Right cardiac atrium (tissue), 5 donors: ENCODE results near the gene AKAIN1. TPM values are rescaled to one million over a fixed set of nuclear protein-coding genes. Genes with fewer than 3 reads are reported as not detected.

Experiments
- ATAC-seq, 2 donors: fragments of 200-7000 bp; cut with Tn5 transposase; one replicate each; pipeline versions ENCODE4 v1.8.0 to v1.9.1; 2020; ENCODE audit warnings: moderate library complexity in 2 of 2, mild to moderate bottlenecking in 1 of 2
- DNase-seq, 3 donors: peaks; one replicate each; pipeline ENCODE4 v3.0.0-alpha.2; 2020
- H3K27ac ChIP-seq: one replicate; pipeline ENCODE4 v1.5.1; 2013; ENCODE audit warnings: mild to moderate bottlenecking, low read length, control low read depth, moderate library complexity
- H3K27me3 ChIP-seq: one replicate; pipeline ENCODE4 v1.6.1; 2013; ENCODE audit not compliant: control insufficient read depth, insufficient read depth
- H3K4me1 ChIP-seq: one replicate; pipeline ENCODE4 v1.6.1; 2013; ENCODE audit warnings: low read length; ENCODE audit not compliant: control insufficient read depth, insufficient read depth
- H3K4me3 ChIP-seq: one replicate; pipeline ENCODE4 v1.5.1; 2013; ENCODE audit warnings: low read length, control low read depth
- H3K9me3 ChIP-seq: one replicate; pipeline ENCODE4 v1.6.1; 2013; ENCODE audit warnings: low read length; ENCODE audit not compliant: control insufficient read depth
- WGBS: extraction: QIAGEN DNeasy Blood & Tissue Kit; methylation state at CpG from one replicate; pipeline ENCODE4 v1.1.7; 2013; 5-methylcytosine and 5-hydroxymethylcytosine counted together
- intact Hi-C, 4 donors: fragments of 100-400 bp; cut with DNase I; formaldehyde crosslinking; loops; one replicate each; pipeline versions ENCODE4 v1.11.0 to v1.14.0; 2022 to 2023
- polyA plus RNA-seq: library from polyadenylated mRNA; stranded (reverse); fragments of 200-250 nt; gene quantifications from one replicate; pipeline ENCODE4 v1.2.3, GENCODE V29; 2013
- total RNA-seq, 4 donors: library from RNA; stranded (reverse); fragmentation: NEBNext Ultra II Directional; extraction: Animal tissue kit (Norgen Biotek cat#: 25700); gene quantifications; one replicate each; pipeline ENCODE4 v1.2.1, GENCODE V29; 2021
- donor health status: healthy with polysubstance abuse.
- donor health status: DM: no; HTN: yes; CAD: no.
- donor health status: DM: no; HTN: no; CAD: no.
- donor health status: DM: no; HTN: yes; CAD: no; lungs with severe emphysema.
- donor health status: DM: yes; HTN: yes; CAD: no.

The AKAIN1 gene
- total and polyA plus RNA-seq, 5 donors, result not detected

- DNase-seq, result no peak
- no peaks in the 10 kb centered on the region for H3K9me3 ChIP-seq
- H3K4me1 ChIP-seq, result no peaks in the 10 kb centered on the region
- 44% methylated on average over 2 of the region's 2 CpGs for WGBS
- intact Hi-C loops, result no loop called here
- no peaks in the 10 kb centered on the region for H3K27me3 ChIP-seq
- no peak for ATAC-seq
- H3K4me3 ChIP-seq, result no peak overlapping the region
- no peak overlapping the region for H3K27ac ChIP-seq
Observed at GRCh38 chr18:5093902-5094301, 103.2 kb downstream of the AKAIN1 start.

Other genes with a start within 250 kb of the AKAIN1 start
- 10 to 100 TPM in 1 of 4 donors, 1 to 10 TPM in 3; 8.2 to 10.2 (median 9.6) TPM for gene ZBTB14, start 98.5 kb upstream of the AKAIN1 start, total RNA-seq
- gene ZBTB14, start 98.5 kb upstream of the AKAIN1 start, polyA plus RNA-seq, result 3.3 TPM